Loucy (cell line): ENCODE results near the gene FBXL14.

Source experiments
- H2AFZ ChIP-seq: fragments of 200-600 bp; sonication (generic); 2 replicates; pipeline ENCODE4 v1.6.0; 2016; ENCODE audit warnings: antibody characterized with exemption, mild to moderate bottlenecking, low read length, moderate library complexity
- H3F3A ChIP-seq: fragments of 200-600 bp; 2 replicates; pipeline ENCODE4 v1.6.0; 2016; ENCODE audit warnings: antibody characterized with exemption, low read depth, mild to moderate bottlenecking
- H3K27me3 ChIP-seq: fragments of 200-600 bp; sonication (generic); 2 replicates; pipeline ENCODE4 v1.6.1; 2014; ENCODE audit warnings: low read length, mild to moderate bottlenecking; ENCODE audit not compliant: insufficient read depth, poor library complexity, severe bottlenecking
- H3K36me3 ChIP-seq: fragments of 200-600 bp; sonication (generic); 2 replicates; pipeline ENCODE4 v1.6.1; 2016; ENCODE audit warnings: low read length; ENCODE audit not compliant: insufficient read depth
- H3K4me1 ChIP-seq: fragments of 200-600 bp; sonication (generic); 2 replicates; pipeline ENCODE4 v1.5.1; 2014; ENCODE audit warnings: low read length, mild to moderate bottlenecking; ENCODE audit not compliant: insufficient read depth, poor library complexity, severe bottlenecking
- H3K4me2 ChIP-seq: fragments of 200-600 bp; sonication (generic); 2 replicates; pipeline ENCODE4 v1.6.0; 2014; ENCODE audit warnings: antibody characterized with exemption, low read length, low read depth, mild to moderate bottlenecking; ENCODE audit not compliant: poor library complexity, severe bottlenecking
- H3K4me3 ChIP-seq: fragments of 200-600 bp; sonication (generic); 2 replicates; pipeline ENCODE4 v1.5.1; 2014; ENCODE audit warnings: low read length, mild to moderate bottlenecking, mixed read lengths; ENCODE audit not compliant: poor library complexity, severe bottlenecking
- H3K79me2 ChIP-seq: fragments of 200-600 bp; sonication (generic); 2 replicates; pipeline ENCODE4 v1.6.1; 2014; ENCODE audit warnings: low read length; ENCODE audit not compliant: insufficient read depth
- H3K9ac ChIP-seq: fragments of 200-600 bp; sonication (generic); 2 replicates; pipeline ENCODE4 v1.6.0; 2014; ENCODE audit warnings: mild to moderate bottlenecking, low read depth, low read length, moderate library complexity; ENCODE audit not compliant: poor library complexity, severe bottlenecking
- H3K9me2 ChIP-seq: fragments of 200-600 bp; sonication (generic); replicated peaks from 2 replicates; pipeline ENCODE4 v1.6.1; 2016; ENCODE audit warnings: low read depth, low read length, mixed read lengths
- H3K9me3 ChIP-seq: fragments of 200-600 bp; sonication (generic); 2 replicates; pipeline ENCODE4 v1.6.1; 2014; ENCODE audit warnings: mild to moderate bottlenecking, antibody characterized with exemption, low read length, low read depth; ENCODE audit not compliant: insufficient read depth
- H4K20me1 ChIP-seq: fragments of 200-600 bp; sonication (generic); 2 replicates; pipeline ENCODE4 v1.6.0; 2014; ENCODE audit warnings: antibody characterized with exemption, low read length, mild to moderate bottlenecking; ENCODE audit not compliant: insufficient read depth, poor library complexity, severe bottlenecking
- CTCF ChIP-seq: fragments of 200-600 bp; sonication (generic); conservative IDR thresholded peaks from 2 replicates; pipeline ENCODE4 v1.5.1; 2014; ENCODE audit warnings: mild to moderate bottlenecking, antibody characterized with exemption, low read length
- EZH2phosphoT487 ChIP-seq: fragments of 200-600 bp; IDR thresholded peaks from 2 replicates; pipeline ENCODE4 v1.6.1; 2018; ENCODE audit warnings: antibody characterized with exemption, mild to moderate bottlenecking, moderate library complexity, borderline replicate concordance

FBXL14 gene

GRCh38 chr12:1630827-1631591, 36.6 kb upstream of the FBXL14 start:
- no peaks in the 10 kb centered on the region for H3F3A ChIP-seq
- H3K36me3 ChIP-seq: no peaks in the 10 kb centered on the region
- H3K9ac ChIP-seq: peak overlapping the region; percentile 67
- H2AFZ ChIP-seq: peak overlapping the region; percentile 95; the same call in 1 of the 2 replicates
- TF ChIP-seq EZH2phosphoT487 (no peak), CTCF (no peak)
- H3K79me2 ChIP-seq: no peaks in the 10 kb centered on the region
- peak overlapping the region; percentile 91 for H3K4me2 ChIP-seq
- peaks cover 15% of the 10 kb centered on the region for H3K4me1 ChIP-seq
- H3K9me2 ChIP-seq: no peaks in the 10 kb centered on the region
- no peaks in the 10 kb centered on the region for H4K20me1 ChIP-seq
- no peaks in the 10 kb centered on the region for H3K9me3 ChIP-seq
- peaks cover 4% of the 10 kb centered on the region for H3K27me3 ChIP-seq
- H3K4me3 ChIP-seq: peak overlapping the region; percentile 81

GRCh38 chr12:1630133-1630826, 35.9 kb upstream of the FBXL14 start:
- peaks cover 4% of the 10 kb centered on the region for H3K27me3 ChIP-seq
- no peaks in the 10 kb centered on the region for H3K9me3 ChIP-seq
- no peaks in the 10 kb centered on the region for H3K79me2 ChIP-seq
- H2AFZ ChIP-seq: peak overlapping the region; percentile 95
- H3F3A ChIP-seq: no peaks in the 10 kb centered on the region
- peak; percentile 27; the same call in 1 of the 2 replicates for TF ChIP-seq CTCF
- no peak for TF ChIP-seq EZH2phosphoT487
- H3K4me3 ChIP-seq: peak overlapping the region; percentile 81
- H3K9ac ChIP-seq: peak overlapping the region; percentile 67
- no peaks in the 10 kb centered on the region for H3K36me3 ChIP-seq
- H3K4me1 ChIP-seq: peaks cover 15% of the 10 kb centered on the region
- peak overlapping the region; percentile 91 for H3K4me2 ChIP-seq
- no peaks in the 10 kb centered on the region for H4K20me1 ChIP-seq
- no peaks in the 10 kb centered on the region for H3K9me2 ChIP-seq

- H4K20me1 ChIP-seq: no peaks in the 10 kb centered on the region
- no peaks in the 10 kb centered on the region for H3K79me2 ChIP-seq
- no peaks in the 10 kb centered on the region for H3K9me3 ChIP-seq
- peak overlapping the region; percentile 95 for H2AFZ ChIP-seq
- H3K4me1 ChIP-seq: peaks cover 15% of the 10 kb centered on the region
- no peaks in the 10 kb centered on the region for H3K9me2 ChIP-seq
- H3F3A ChIP-seq: no peaks in the 10 kb centered on the region
- H3K9ac ChIP-seq: peak overlapping the region; percentile 67
- H3K4me3 ChIP-seq: peak overlapping the region; percentile 81
- TF ChIP-seq EZH2phosphoT487 (no peak), CTCF (peak; percentile 39)
- peaks cover 4% of the 10 kb centered on the region for H3K27me3 ChIP-seq
- peak overlapping the region; percentile 91 for H3K4me2 ChIP-seq
- no peaks in the 10 kb centered on the region for H3K36me3 ChIP-seq
Observed at GRCh38 chr12:1629338-1630132, 35.2 kb upstream of the FBXL14 start.
